ENCODE data around the gene SAMD8. TPM values are rescaled to one million over a fixed set of nuclear protein-coding genes. Genes with fewer than 3 reads are reported as not detected.
"Not testable (repeated sequence)": the region's sequence is repeated elsewhere in the genome, so short reads cannot be mapped to it uniquely, and the experiment has no call there.

Gene SAMD8
- total and polyA plus RNA-seq, 2 donors (not counting 1 experiment from before 2014, with no cell fraction given), result 15.9 to 35.7 TPM

DNA sequence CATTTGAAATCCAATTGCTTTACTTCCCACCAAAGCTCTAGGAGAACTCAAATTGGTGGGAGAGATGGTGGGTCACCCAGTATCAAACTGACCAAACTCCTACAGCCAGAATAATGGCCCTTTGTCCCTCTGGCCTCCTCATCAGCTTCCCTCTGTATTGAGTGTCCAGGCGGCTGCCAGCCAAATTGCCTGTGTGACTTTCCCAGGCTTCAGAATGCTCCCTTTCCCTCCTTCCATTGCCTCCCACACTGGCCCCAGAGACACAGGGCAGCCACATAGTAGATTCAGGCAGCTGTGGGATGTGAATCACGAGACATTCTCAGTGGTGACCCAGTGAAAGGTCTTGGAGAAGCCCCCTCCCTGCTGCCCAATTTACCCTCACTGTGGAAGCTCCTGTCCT, 86.5 kb downstream of the SAMD8 start:
- no peak overlapping the region for H2AFZ ChIP-seq (ENCODE audit: insufficient read depth, low read depth, low read length, poor library complexity, severe bottlenecking)

DNA sequence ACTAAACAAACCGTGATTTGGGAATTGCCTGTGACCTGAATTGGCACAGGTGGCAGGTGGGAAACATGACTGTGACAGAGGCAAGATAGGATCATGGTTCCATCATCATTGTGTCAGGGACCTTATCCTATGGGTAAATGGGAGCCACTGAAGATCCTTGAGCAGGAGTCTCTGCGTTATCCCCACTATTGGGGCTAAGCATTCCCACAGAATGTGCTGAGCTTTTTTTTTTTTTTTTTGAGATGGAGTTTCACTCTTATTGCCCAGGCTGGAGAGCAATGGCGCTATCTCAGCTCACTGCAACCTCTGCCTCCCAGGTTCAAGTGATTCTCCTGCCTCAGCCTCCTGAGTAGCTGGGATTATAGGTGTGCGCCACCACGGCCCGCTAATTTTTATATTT, 88.5 kb downstream of the SAMD8 start:
- CTCF ChIA-PET, result interaction anchor here (0.7 to 1.2 kb wide), 3 partner anchors 14 to 31 kb away, joined by 3 to 6 read pairs (median 5); no protein-coding TSS in a partner anchor
- H3K4me3 ChIP-seq (ENCODE audit: control extremely low read depth in 1 of 5, extremely low read depth in 1 of 5, insufficient read depth in 1 of 5, low read depth in 2 of 5, low read length in 4 of 5); H3K4me2 ChIP-seq (replicated peaks; ENCODE audit: low read depth, low read length, poor library complexity, severe bottlenecking); DNase-seq; H3K27ac ChIP-seq (ENCODE audit: low read length in 2 of 2); H3K36me3 ChIP-seq (replicated peaks in 1 of 2; ENCODE audit: control extremely low read depth in 1 of 2, control insufficient read depth in 1 of 2, extremely low read depth in 1 of 2, insufficient read depth in 2 of 2, low read length in 1 of 2); POLR2A ChIA-PET; H3K27me3 Mint-ChIP-seq; H2AFZ ChIP-seq (ENCODE audit: insufficient read depth, low read depth, low read length, poor library complexity, severe bottlenecking); H3K79me2 ChIP-seq (ENCODE audit: control insufficient read depth, insufficient read depth, low read length); ATAC-seq (ENCODE audit: low read depth); H3K27ac Mint-ChIP-seq; H3K4me1 ChIP-seq (ENCODE audit: control insufficient read depth in 2 of 2, insufficient read depth in 2 of 2, low read length in 2 of 2); H3K9me3 Mint-ChIP-seq (ENCODE audit: insufficient read depth); H3K9ac ChIP-seq (ENCODE audit: low read length); H3K27me3 ChIP-seq (replicated peaks in 1 of 4; ENCODE audit: control extremely low read depth in 1 of 4, control insufficient read depth in 3 of 4, insufficient read depth in 4 of 4, low read length in 3 of 4); intact Hi-C loops (cut with micrococcal nuclease); H3K4me1 Mint-ChIP-seq; H4K20me1 ChIP-seq (ENCODE audit: control insufficient read depth, insufficient read depth, low read length, poor library complexity, severe bottlenecking); H3K4me3 Mint-ChIP-seq; H3K9me3 ChIP-seq (ENCODE audit: control extremely low read depth in 1 of 3, control insufficient read depth in 2 of 3, insufficient read depth in 1 of 3, low read length in 2 of 3): not testable (repeated sequence)
- WGBS (ENCODE audit: insufficient coverage), result 100% methylated on average over 4 of the region's 6 CpGs

More for the DNA sequence above, 86.5 kb downstream of the SAMD8 start:
- intact Hi-C loops (cut with micrococcal nuclease), result no loop called here
- H3K36me3 ChIP-seq (replicated peaks in 1 of 2; ENCODE audit: control extremely low read depth in 1 of 2, control insufficient read depth in 1 of 2, extremely low read depth in 1 of 2, insufficient read depth in 2 of 2, low read length in 1 of 2), result peaks cover 0 to 2% of the 10 kb centered on the region in 2 experiments
- WGBS (ENCODE audit: insufficient coverage), result 94% methylated on average over 2 of the region's 2 CpGs
- TF ChIP-seq EZH2 (IDR thresholded peaks at IDR 0.05; ENCODE audit: borderline replicate concordance, insufficient read depth, low read depth, low read length, poor library complexity, severe bottlenecking) (no peak), CTCF (IDR thresholded peaks at IDR 0.05) (no peak)
- no peaks in the 10 kb centered on the region for H3K27me3 ChIP-seq (replicated peaks in 1 of 4; ENCODE audit: control extremely low read depth in 1 of 4, control insufficient read depth in 3 of 4, insufficient read depth in 4 of 4, low read length in 3 of 4)
- H3K9me3 ChIP-seq (ENCODE audit: control extremely low read depth in 1 of 3, control insufficient read depth in 2 of 3, insufficient read depth in 1 of 3, low read length in 2 of 3), result no peaks in the 10 kb centered on the region
- CTCF ChIA-PET, result interaction anchor here (1.6 to 1.8 kb wide), 2 partner anchors 10 to 33 kb away, joined by 6 read pairs; no protein-coding TSS in a partner anchor
- no peak for DNase-seq
- Mint-ChIP-seq H3K4me1 (no peaks in the 10 kb centered on the region), H3K27me3 (no peaks in the 10 kb centered on the region), H3K4me3 (no peak overlapping the region), H3K9me3 (ENCODE audit: insufficient read depth) (no peaks in the 10 kb centered on the region), H3K27ac (no peak overlapping the region)
- H3K27ac ChIP-seq (ENCODE audit: low read length in 2 of 2), result no peak overlapping the region
- no peak overlapping the region for H3K4me2 ChIP-seq (replicated peaks; ENCODE audit: low read depth, low read length, poor library complexity, severe bottlenecking)
- no peaks in the 10 kb centered on the region for H4K20me1 ChIP-seq (ENCODE audit: control insufficient read depth, insufficient read depth, low read length, poor library complexity, severe bottlenecking)
- no peaks in the 10 kb centered on the region for H3K79me2 ChIP-seq (ENCODE audit: control insufficient read depth, insufficient read depth, low read length)
- POLR2A ChIA-PET, result interaction anchor here (1.3 kb wide), 1 partner anchor 12 kb away, joined by 3 read pairs; the partner anchor contains the start of gene VDAC2
- H3K4me3 ChIP-seq (ENCODE audit: control extremely low read depth in 1 of 5, extremely low read depth in 1 of 5, insufficient read depth in 1 of 5, low read depth in 2 of 5, low read length in 4 of 5), result no peak overlapping the region
- H3K4me1 ChIP-seq (ENCODE audit: control insufficient read depth in 2 of 2, insufficient read depth in 2 of 2, low read length in 2 of 2), result no peaks in the 10 kb centered on the region
- ATAC-seq (ENCODE audit: low read depth), result no peak
- H3K9ac ChIP-seq (ENCODE audit: low read length), result no peak overlapping the region

All from B cell (primary cell).